Mesendoderm (in vitro differentiated cells): ENCODE results near the gene IL18RAP.

Source experiments
- DNase-seq: peaks from one replicate; pipeline ENCODE4 v3.0.0; 2013
- H2AK5ac ChIP-seq: 2 replicates; pipeline ENCODE4 v1.6.1; 2013; ENCODE audit warnings: low read length, inconsistent platforms
- H2BK120ac ChIP-seq: 2 replicates; pipeline ENCODE4 v1.6.1; 2013; ENCODE audit warnings: low read depth, mild to moderate bottlenecking, low read length, moderate library complexity, mixed read lengths
- H2BK15ac ChIP-seq: replicated peaks from 2 replicates; pipeline ENCODE4 v1.6.1; 2013; ENCODE audit warnings: low read depth, mild to moderate bottlenecking, moderate library complexity
- H2BK5ac ChIP-seq: 2 replicates; pipeline ENCODE4 v1.6.1; 2013; ENCODE audit warnings: low read length, inconsistent platforms
- H3K18ac ChIP-seq: 2 replicates; pipeline ENCODE4 v1.6.1; 2013; ENCODE audit warnings: mild to moderate bottlenecking, low read length, mixed read lengths
- H3K23ac ChIP-seq: one replicate; pipeline ENCODE4 v1.6.1; 2013; ENCODE audit warnings: low read length
- H3K27ac ChIP-seq: 2 replicates; pipeline ENCODE4 v1.5.1; 2013; ENCODE audit warnings: low read depth, mild to moderate bottlenecking, inconsistent platforms, low read length, moderate library complexity
- H3K27me3 ChIP-seq: 2 replicates; pipeline ENCODE4 v1.6.1; 2013; ENCODE audit warnings: low read length, control low read depth, mild to moderate bottlenecking, inconsistent platforms; ENCODE audit not compliant: insufficient read depth, poor library complexity
- H3K36me3 ChIP-seq: 2 replicates; pipeline ENCODE4 v1.6.1; 2013; ENCODE audit warnings: low read length, inconsistent platforms; ENCODE audit not compliant: control insufficient read depth, insufficient read depth
- H3K4ac ChIP-seq: one replicate; pipeline ENCODE4 v1.6.1; 2013; ENCODE audit warnings: low read depth, mild to moderate bottlenecking, low read length, moderate library complexity
- H3K4me1 ChIP-seq: 2 replicates; pipeline ENCODE4 v1.6.1; 2013; ENCODE audit warnings: low read depth, low read length, inconsistent platforms; ENCODE audit not compliant: control insufficient read depth
- H3K4me2 ChIP-seq: 2 replicates; pipeline ENCODE4 v1.6.1; 2013; ENCODE audit warnings: low read length
- H3K4me3 ChIP-seq: 2 replicates; pipeline ENCODE4 v1.5.1; 2013; ENCODE audit warnings: mild to moderate bottlenecking, low read length
- H3K56ac ChIP-seq: one replicate; pipeline ENCODE4 v1.6.1; 2013; ENCODE audit warnings: low read length
- H3K79me1 ChIP-seq: 2 replicates; pipeline ENCODE4 v1.6.1; 2013; ENCODE audit warnings: low read length, inconsistent platforms
- H3K79me2 ChIP-seq: 2 replicates; pipeline ENCODE4 v1.6.1; 2013; ENCODE audit warnings: mild to moderate bottlenecking, low read length; ENCODE audit not compliant: control insufficient read depth, insufficient read depth
- H3K9ac ChIP-seq: 2 replicates; pipeline ENCODE4 v1.6.1; 2013; ENCODE audit warnings: low read length, inconsistent platforms
- H4K5ac ChIP-seq: one replicate; pipeline ENCODE4 v1.6.1; 2013; ENCODE audit warnings: low read length
- H4K8ac ChIP-seq: one replicate; pipeline ENCODE4 v1.6.1; 2013; ENCODE audit warnings: low read depth, mild to moderate bottlenecking, control low read depth, low read length, moderate library complexity
- WGBS: extraction: QIAGEN DNeasy Blood & Tissue Kit; methylation state at CpG from one replicate; pipeline ENCODE4 v1.1.7; 2013; ENCODE audit warnings: low lambda C conversion rate, missing lambda C conversion rate; ENCODE audit not compliant: insufficient coverage; ENCODE audit errors: extremely low coverage; 5-methylcytosine and 5-hydroxymethylcytosine counted together

IL18RAP gene

GRCh38 chr2:102446936-102447335, 24.0 kb downstream of the IL18RAP start:
- Histone ChIP-seq H2BK120ac (no peak overlapping the region), H3K9ac (no peak overlapping the region), H3K36me3 (no peaks in the 10 kb centered on the region), H3K4me3 (no peak overlapping the region), H3K79me2 (no peaks in the 10 kb centered on the region), H2BK5ac (no peak overlapping the region), H3K27me3 (no peaks in the 10 kb centered on the region), H3K4me1 (no peaks in the 10 kb centered on the region), H3K4ac (no peak overlapping the region), H3K27ac (no peak overlapping the region), H2BK15ac (no peak overlapping the region), H4K5ac (no peak overlapping the region), H3K18ac (no peak overlapping the region), H3K23ac (no peak overlapping the region), H4K8ac (no peak overlapping the region), H3K56ac (no peak overlapping the region), H3K4me2 (no peak overlapping the region), H3K79me1 (no peaks in the 10 kb centered on the region), H2AK5ac (no peak overlapping the region)
- DNase-seq = no peak
- WGBS = no CpG with 5 or more reads among the region's 9 CpGs

GRCh38 chr2:102449370-102449974, 26.5 kb downstream of the IL18RAP start:
- H4K8ac ChIP-seq = no peak overlapping the region
- no peaks in the 10 kb centered on the region for H3K79me1 ChIP-seq
- no peak overlapping the region for H2BK120ac ChIP-seq
- H3K36me3 ChIP-seq = no peaks in the 10 kb centered on the region
- H3K4me1 ChIP-seq = no peaks in the 10 kb centered on the region
- no CpG with 5 or more reads among the region's 1 CpG for WGBS
- no peak overlapping the region for H3K18ac ChIP-seq
- H3K4me2 ChIP-seq = no peak overlapping the region
- no peak overlapping the region for H3K56ac ChIP-seq
- H2BK15ac ChIP-seq = no peak overlapping the region
- H4K5ac ChIP-seq = no peak overlapping the region
- H3K4ac ChIP-seq = no peak overlapping the region
- no peaks in the 10 kb centered on the region for H3K27me3 ChIP-seq
- H2AK5ac ChIP-seq = no peak overlapping the region
- H3K4me3 ChIP-seq = no peak overlapping the region
- H3K27ac ChIP-seq = no peak overlapping the region
- DNase-seq = peak; percentile 39
- no peak overlapping the region for H3K9ac ChIP-seq
- no peaks in the 10 kb centered on the region for H3K79me2 ChIP-seq
- no peak overlapping the region for H2BK5ac ChIP-seq
- no peak overlapping the region for H3K23ac ChIP-seq

- Histone ChIP-seq H3K36me3 (no peaks in the 10 kb centered on the region), H2BK120ac (no peak overlapping the region), H3K27ac (no peak overlapping the region), H4K8ac (no peak overlapping the region), H3K4ac (no peak overlapping the region), H3K56ac (no peak overlapping the region), H2AK5ac (no peak overlapping the region), H2BK15ac (no peak overlapping the region), H2BK5ac (no peak overlapping the region), H3K4me3 (no peak overlapping the region), H3K79me1 (no peaks in the 10 kb centered on the region), H3K27me3 (no peaks in the 10 kb centered on the region), H3K9ac (no peak overlapping the region), H3K18ac (no peak overlapping the region), H3K23ac (no peak overlapping the region), H4K5ac (no peak overlapping the region), H3K4me1 (no peaks in the 10 kb centered on the region), H3K4me2 (no peak overlapping the region), H3K79me2 (no peaks in the 10 kb centered on the region)
- WGBS = no CpG with 5 or more reads among the region's 2 CpGs
- DNase-seq = peak; percentile 6
These were observed 29.0 kb downstream of the IL18RAP start for GRCh38 chr2:102451968-102452367.

DNA sequence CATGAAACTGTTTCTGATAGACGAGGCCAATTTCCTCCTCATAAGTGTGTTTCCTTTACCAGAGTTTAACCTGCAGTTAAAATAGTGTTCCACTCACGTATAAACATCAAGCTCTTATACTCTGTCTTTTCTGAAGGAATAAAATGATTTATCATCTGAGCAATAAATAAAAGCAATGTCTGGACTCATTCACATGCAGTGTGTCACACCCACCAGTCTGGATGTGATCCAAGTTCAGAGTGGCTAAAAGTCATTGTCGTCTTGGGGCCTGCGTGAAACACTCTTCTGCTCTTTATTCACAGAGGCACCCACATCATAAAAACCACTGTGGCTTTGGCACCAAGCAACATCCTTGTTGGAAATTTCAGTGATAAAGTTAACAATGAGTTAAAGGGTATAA, 30.5 kb downstream of the IL18RAP start:
- Histone ChIP-seq H3K23ac (no peak overlapping the region), H3K9ac (no peak overlapping the region), H2BK15ac (no peak overlapping the region), H4K5ac (no peak overlapping the region), H3K4ac (no peak overlapping the region), H3K4me2 (no peak overlapping the region), H3K4me3 (no peak overlapping the region), H3K27ac (no peak overlapping the region), H3K36me3 (no peaks in the 10 kb centered on the region), H4K8ac (no peak overlapping the region), H2BK5ac (no peak overlapping the region), H3K27me3 (no peaks in the 10 kb centered on the region), H2AK5ac (no peak overlapping the region), H3K56ac (no peak overlapping the region), H3K18ac (no peak overlapping the region), H3K79me2 (no peaks in the 10 kb centered on the region), H3K4me1 (no peaks in the 10 kb centered on the region), H2BK120ac (no peak overlapping the region), H3K79me1 (no peaks in the 10 kb centered on the region)
- WGBS = no CpG with 5 or more reads among the region's 4 CpGs
- DNase-seq = no peak

- WGBS = no CpG with 5 or more reads among the region's 2 CpGs
- no peak overlapping the region for H3K56ac ChIP-seq
These were observed 32.2 kb downstream of the IL18RAP start for GRCh38 chr2:102455061-102455670.

DNA sequence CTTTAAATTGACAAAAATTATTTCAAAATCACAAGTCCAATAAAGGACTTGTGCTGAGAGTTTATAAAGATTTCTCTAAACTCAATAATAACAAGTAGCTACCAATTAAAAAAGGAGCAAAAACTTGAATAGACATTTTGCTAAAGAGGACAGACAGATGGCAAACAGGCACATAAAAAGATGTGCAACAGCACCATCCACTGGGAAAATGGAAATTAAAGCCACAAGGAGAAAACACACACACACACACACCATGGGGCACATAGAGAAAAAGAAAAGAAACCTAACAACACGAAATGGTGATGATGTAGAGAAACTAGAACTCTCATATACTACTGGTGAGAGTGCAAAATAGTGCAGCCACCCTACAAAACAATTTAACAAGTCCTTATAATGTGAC, 37.5 kb downstream of the IL18RAP start:
- Histone ChIP-seq H3K36me3 (no peaks in the 10 kb centered on the region), H3K23ac (no peak overlapping the region), H4K5ac (no peak overlapping the region), H3K18ac (no peak overlapping the region), H2BK5ac (no peak overlapping the region), H3K4me1 (no peaks in the 10 kb centered on the region), H3K4me2 (no peak overlapping the region), H3K4ac (no peak overlapping the region), H3K27me3 (no peaks in the 10 kb centered on the region), H3K4me3 (no peak overlapping the region), H4K8ac (no peak overlapping the region), H3K79me2 (no peaks in the 10 kb centered on the region), H3K56ac (no peak overlapping the region), H2BK120ac (no peak overlapping the region), H3K79me1 (no peaks in the 10 kb centered on the region), H2BK15ac (no peak overlapping the region), H3K27ac (no peak overlapping the region), H2AK5ac (no peak overlapping the region), H3K9ac (no peak overlapping the region)
- DNase-seq = no peak
- no CpG with 5 or more reads among the region's 1 CpG for WGBS

More at GRCh38 chr2:102455061-102455670, 32.2 kb downstream of the IL18RAP start:
- Histone ChIP-seq H3K9ac (no peak overlapping the region), H3K4me1 (no peaks in the 10 kb centered on the region), H4K5ac (no peak overlapping the region), H2BK5ac (no peak overlapping the region), H3K36me3 (no peaks in the 10 kb centered on the region), H3K4ac (no peak overlapping the region), H3K27ac (no peak overlapping the region), H3K23ac (no peak overlapping the region), H2AK5ac (no peak overlapping the region), H2BK120ac (no peak overlapping the region), H3K4me3 (no peak overlapping the region), H3K18ac (no peak overlapping the region), H3K79me2 (no peaks in the 10 kb centered on the region), H3K4me2 (no peak overlapping the region), H2BK15ac (no peak overlapping the region), H3K79me1 (no peaks in the 10 kb centered on the region), H3K27me3 (no peaks in the 10 kb centered on the region), H4K8ac (no peak overlapping the region)
- DNase-seq = no peak
